ENCODE data around the gene RNFT2.
A peak's percentile ranks its signal among the peaks of the same experiment; 100 is the strongest.
"Not testable (repeated sequence)": the region's sequence is repeated elsewhere in the genome, so short reads cannot be mapped to it uniquely, and the experiment has no call there.

RNFT2 gene

DNA sequence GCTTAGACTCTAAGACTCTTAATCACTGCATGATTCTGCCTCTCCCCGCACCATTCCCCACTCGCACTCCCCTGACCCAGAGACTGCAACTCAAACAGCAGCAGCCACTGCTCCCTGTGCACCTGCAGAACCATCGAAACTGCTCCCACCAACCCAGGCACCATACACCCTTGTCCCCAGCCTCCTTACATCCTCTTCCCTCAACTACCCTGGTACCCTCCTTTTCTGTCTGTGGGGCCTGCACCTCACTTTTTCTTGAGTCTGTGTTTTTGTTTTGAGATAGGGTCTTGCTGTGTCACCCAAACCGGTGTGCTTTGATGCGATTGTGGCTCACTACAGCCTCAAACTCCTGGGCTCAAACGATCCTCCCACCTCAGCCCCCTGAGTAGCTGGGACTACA, 69.4 kb downstream of the RNFT2 start:
- no peaks in the 10 kb centered on the region; the same call in 1 of the 2 replicates for H3K36me3 ChIP-seq

DNA sequence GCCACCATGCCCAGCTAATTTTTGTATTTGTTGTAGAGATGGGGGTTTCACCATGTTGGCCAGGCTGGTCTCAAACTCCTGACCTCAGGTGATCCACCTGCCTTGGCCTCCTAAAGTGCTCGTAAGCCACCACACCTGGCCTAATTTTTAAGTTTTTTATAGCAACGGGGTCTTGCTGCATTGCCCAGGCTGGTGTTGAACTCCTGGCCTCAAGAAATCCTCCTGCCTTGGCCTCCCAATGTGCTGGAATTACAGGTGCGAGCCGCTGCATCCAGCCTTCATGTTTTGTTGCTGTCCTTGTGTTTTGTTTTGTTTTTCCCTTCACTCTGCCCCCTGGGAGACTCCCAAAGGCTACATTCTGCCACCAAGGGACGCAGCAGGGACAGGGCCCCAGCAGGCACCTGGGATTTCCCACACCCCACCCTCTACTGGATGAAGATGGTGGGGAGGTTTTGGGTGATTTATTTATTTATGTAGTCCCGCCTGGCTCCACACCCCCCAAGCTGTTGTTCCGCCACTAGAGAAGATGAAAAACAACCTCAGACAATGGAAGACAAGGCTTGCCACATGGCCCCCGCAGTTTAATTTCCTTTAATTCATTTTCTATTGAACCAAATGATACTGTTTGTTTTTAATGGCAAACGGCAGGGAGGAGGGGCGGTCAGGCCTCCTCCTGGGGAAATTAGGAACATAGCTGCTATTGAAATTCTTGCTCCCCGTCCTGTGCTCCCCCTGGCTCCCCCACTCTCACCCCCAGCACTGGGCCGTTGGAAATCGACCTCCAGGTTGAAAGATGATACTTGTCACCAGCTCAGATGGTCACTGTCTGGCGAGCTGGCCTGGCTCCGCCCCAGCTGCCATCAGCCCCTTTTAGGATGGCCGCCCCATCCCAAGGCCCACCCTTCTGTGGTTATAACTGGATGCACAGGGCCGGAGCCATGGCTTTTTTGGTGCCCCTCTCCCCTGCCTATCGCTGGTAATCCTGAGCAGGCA, 70.3 kb downstream of the RNFT2 start:
- Histone ChIP-seq H3K27me3 (ENCODE audit: insufficient read depth, low read depth, severe bottlenecking) (no peaks in the 10 kb centered on the region), H3K36me3 (no peaks in the 10 kb centered on the region; the same call in 1 of the 2 replicates), H3K4me3 (ENCODE audit: low read depth, low read length) (no peak overlapping the region), H3K9me3 (ENCODE audit: severe bottlenecking) (no peaks in the 10 kb centered on the region), H3K27ac (no peak overlapping the region)
- TF ChIP-seq, protein P1, sequence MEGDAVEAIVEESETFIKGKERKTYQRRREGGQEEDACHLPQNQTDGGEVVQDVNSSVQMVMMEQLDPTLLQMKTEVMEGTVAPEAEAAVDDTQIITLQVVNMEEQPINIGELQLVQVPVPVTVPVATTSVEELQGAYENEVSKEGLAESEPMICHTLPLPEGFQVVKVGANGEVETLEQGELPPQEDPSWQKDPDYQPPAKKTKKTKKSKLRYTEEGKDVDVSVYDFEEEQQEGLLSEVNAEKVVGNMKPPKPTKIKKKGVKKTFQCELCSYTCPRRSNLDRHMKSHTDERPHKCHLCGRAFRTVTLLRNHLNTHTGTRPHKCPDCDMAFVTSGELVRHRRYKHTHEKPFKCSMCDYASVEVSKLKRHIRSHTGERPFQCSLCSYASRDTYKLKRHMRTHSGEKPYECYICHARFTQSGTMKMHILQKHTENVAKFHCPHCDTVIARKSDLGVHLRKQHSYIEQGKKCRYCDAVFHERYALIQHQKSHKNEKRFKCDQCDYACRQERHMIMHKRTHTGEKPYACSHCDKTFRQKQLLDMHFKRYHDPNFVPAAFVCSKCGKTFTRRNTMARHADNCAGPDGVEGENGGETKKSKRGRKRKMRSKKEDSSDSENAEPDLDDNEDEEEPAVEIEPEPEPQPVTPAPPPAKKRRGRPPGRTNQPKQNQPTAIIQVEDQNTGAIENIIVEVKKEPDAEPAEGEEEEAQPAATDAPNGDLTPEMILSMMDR (IDR thresholded peaks at IDR 0.05; ENCODE audit: low read depth, low read length) = no peak
- DNase-seq = no peak

More for the DNA sequence above, 69.4 kb downstream of the RNFT2 start:
- H3K27ac ChIP-seq = no peak overlapping the region
- H3K4me3 ChIP-seq (ENCODE audit: low read depth, low read length) = no peak overlapping the region
- H3K27me3 ChIP-seq (ENCODE audit: insufficient read depth, low read depth, severe bottlenecking) = no peaks in the 10 kb centered on the region
- no peak for DNase-seq
- no peaks in the 10 kb centered on the region for H3K9me3 ChIP-seq (ENCODE audit: severe bottlenecking)
- TF ChIP-seq, protein P1 (IDR thresholded peaks at IDR 0.05; ENCODE audit: low read depth, low read length) = no peak

- TF ChIP-seq, protein P1 (IDR thresholded peaks at IDR 0.05; ENCODE audit: low read depth, low read length) = no peak
- no peaks in the 10 kb centered on the region for H3K27me3 ChIP-seq (ENCODE audit: insufficient read depth, low read depth, severe bottlenecking)
- DNase-seq = no peak
- H3K9me3 ChIP-seq (ENCODE audit: severe bottlenecking) = no peaks in the 10 kb centered on the region
- H3K4me3 ChIP-seq (ENCODE audit: low read depth, low read length) = no peak overlapping the region
- no peak overlapping the region for H3K27ac ChIP-seq
- H3K36me3 ChIP-seq = peaks cover 1% of the 10 kb centered on the region
Observed at GRCh38 chr12:116812238-116812637, 74.1 kb downstream of the RNFT2 start.

GRCh38 chr12:116813271-116814041, 75.3 kb downstream of the RNFT2 start:
- no peaks in the 10 kb centered on the region for H3K9me3 ChIP-seq (ENCODE audit: severe bottlenecking)
- peaks cover 6% of the 10 kb centered on the region for H3K36me3 ChIP-seq
- no peak overlapping the region for H3K4me3 ChIP-seq (ENCODE audit: low read depth, low read length)
- no peak overlapping the region for H3K27ac ChIP-seq
- TF ChIP-seq, protein P1 (IDR thresholded peaks at IDR 0.05; ENCODE audit: low read depth, low read length) = no peak
- no peak for DNase-seq
- H3K27me3 ChIP-seq (ENCODE audit: insufficient read depth, low read depth, severe bottlenecking) = no peaks in the 10 kb centered on the region

- not testable (repeated sequence) for H3K27me3 ChIP-seq (ENCODE audit: insufficient read depth, low read depth, severe bottlenecking); H3K36me3 ChIP-seq; DNase-seq; H3K4me3 ChIP-seq (ENCODE audit: low read depth, low read length); H3K9me3 ChIP-seq (ENCODE audit: severe bottlenecking); H3K27ac ChIP-seq
Observed at GRCh38 chr12:116814766-116815165, 76.7 kb downstream of the RNFT2 start.

- Histone ChIP-seq H3K4me3 (ENCODE audit: low read depth, low read length) (peak overlapping the region; percentile 84), H3K27ac (peak overlapping the region; percentile 97), H3K36me3 (peaks cover 9% of the 10 kb centered on the region), H3K27me3 (ENCODE audit: insufficient read depth, low read depth, severe bottlenecking) (no peaks in the 10 kb centered on the region), H3K9me3 (ENCODE audit: severe bottlenecking) (no peaks in the 10 kb centered on the region)
- TF ChIP-seq, protein P1 (IDR thresholded peaks at IDR 0.05; ENCODE audit: low read depth, low read length) = no peak
- DNase-seq = no peak
Observed at GRCh38 chr12:116818341-116818856, 80.3 kb downstream of the RNFT2 start.
